NCI-H2227 (cell line): Measurements from ENCODE around the gene ERC2.
A peak's percentile ranks its signal among the peaks of the same experiment; 100 is the strongest.

Source experiments
- DNase-seq: peaks from one replicate; lab custom pipeline; 2025; ENCODE audit not compliant: unreplicated experiment; lab: John Stamatoyannopoulos, UW

Gene ERC2

GRCh38 chr3:55897573-55898224 lies 570.6 kb downstream of the ERC2 start:
- peak; percentile 45 for DNase-seq

DNA sequence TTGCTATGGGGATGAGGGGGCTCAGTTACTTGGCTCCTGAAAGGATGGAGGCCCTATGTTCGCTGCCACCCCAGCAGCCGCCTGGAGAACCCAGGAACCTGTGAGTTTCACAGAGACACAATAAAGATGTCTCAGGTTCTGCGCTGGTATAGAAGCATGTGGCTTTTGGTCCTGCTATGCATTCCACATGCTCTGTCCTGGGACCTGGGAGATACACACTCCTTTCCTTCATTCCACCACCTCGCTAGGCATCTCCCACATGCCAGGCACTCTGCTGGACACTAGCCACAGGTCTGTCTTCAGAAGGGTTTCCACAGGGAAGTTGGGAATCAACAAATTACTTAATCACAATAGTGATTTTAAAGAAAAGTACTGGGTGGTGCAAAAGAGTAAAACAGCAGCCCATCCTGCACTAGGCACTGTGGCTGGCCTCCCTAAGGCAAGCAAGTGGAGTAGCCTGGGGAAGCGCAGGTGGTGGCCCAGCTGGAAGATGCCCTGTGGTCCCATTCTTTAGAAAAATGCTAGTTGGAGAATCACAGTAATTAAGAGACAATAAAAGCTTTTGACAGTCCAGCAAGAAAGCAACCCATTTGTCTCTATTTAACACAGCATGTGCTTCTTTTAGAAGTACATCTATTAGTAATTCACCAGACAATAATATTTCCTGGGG lies 572.2 kb downstream of the ERC2 start:
- DNase-seq, result peak; percentile 84

GRCh38 chr3:55894605-55895004 lies 573.7 kb downstream of the ERC2 start:
- no peak for DNase-seq

GRCh38 chr3:55893045-55893664 lies 575.1 kb downstream of the ERC2 start:
- DNase-seq, result no peak

DNA sequence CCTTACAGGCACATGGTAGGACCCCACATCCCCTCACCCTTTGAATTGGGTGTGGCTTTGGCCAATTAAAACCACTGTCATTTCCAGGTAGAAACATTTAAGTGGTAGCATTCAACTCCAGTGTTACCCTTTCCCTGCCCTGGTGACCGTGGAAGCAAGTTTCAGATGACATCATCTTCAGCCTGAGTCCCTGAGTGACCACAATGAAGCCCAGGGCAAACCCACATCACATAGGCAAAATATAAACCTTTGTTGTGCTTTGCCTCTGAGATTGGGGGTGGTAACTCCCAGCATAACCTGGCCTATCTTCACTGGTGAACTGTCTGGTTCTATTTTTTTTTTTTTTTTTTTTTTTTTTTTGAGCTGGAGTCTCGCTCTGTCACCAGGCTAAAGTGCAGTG lies 577.2 kb downstream of the ERC2 start:
- no peak for DNase-seq

DNA sequence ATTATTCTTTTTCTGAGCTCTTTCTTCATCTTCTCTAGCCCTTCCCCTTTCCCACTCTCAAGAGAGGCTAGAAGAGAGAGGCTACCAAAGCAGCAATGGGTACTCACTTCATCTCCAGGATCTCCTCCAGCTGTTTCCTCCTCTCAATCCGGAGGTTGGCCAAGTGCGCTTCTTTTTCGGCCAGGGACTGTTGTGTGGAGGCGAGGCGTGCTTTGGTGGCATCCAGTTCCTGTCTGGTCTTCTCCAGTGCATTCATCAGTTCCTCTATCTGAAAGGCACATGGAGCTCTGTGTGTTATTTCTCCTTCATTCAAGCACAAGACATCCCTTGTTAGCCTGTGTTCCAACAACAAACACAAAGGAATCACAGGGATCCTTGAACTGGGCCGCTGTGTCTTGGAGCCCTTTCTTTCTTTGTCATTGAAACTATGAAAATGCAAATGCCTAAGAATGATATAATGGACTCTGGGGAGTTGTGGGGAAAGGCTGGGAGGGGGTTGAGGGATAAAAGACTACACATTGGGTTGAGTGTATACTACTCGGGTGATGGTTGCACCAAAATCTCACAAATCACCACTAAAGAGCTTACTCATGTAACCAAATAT lies 579.9 kb downstream of the ERC2 start:
- no peak for DNase-seq

DNA sequence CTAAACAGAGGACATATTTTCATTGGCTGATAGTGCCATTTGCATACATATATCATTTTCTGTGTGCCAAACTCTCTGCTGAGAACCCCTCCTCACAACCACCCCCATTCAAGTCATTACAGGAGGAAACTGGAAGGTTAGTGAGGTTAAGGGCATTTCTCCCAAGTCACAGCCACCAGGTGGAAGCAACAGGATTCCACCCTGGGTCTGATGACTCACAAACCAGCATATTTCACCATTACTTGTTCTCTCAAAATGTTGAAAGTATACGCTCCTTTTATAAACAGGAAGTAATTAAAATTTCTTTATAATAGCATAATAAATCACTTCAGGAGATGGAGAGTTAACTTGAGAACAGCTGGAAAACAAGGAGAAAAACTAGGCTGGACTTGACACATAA lies 582.5 kb downstream of the ERC2 start:
- DNase-seq, result no peak

DNA sequence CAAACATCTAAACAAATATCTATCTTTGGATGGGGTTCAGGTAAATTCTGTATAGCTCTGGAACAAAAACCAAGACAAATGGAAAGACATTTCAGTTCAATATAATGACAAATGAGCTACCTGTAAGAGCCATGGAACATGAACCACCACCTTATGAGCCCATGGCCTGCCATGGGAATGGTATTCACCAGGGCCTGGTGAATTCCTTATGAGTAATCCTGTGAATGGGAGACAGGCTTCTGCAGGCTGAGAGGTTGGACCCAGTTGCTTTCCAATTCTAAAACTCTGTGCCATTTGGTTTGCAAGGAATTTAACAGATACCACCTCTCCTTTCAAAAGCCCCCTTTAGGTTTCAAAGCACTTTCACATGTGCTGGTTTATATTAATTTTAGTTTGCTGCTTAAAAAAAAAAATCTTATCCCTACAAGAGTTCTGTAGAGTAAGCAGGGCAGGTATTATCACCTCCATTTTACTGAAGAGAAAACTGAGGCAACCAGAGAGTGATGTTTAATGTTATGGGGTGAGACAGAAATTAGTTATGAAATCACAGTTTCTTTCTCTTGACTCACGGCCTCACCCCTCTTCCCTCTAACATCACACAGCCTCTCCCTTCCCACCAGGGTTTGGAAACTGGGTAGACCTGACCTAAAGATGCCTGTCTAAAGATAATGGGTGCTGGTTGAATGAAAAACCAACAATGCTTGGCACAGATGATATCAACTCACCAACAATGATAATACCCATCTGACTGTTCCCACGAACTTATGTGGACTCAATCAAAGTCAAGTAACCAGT lies 583.6 kb downstream of the ERC2 start:
- DNase-seq, result no peak

DNA sequence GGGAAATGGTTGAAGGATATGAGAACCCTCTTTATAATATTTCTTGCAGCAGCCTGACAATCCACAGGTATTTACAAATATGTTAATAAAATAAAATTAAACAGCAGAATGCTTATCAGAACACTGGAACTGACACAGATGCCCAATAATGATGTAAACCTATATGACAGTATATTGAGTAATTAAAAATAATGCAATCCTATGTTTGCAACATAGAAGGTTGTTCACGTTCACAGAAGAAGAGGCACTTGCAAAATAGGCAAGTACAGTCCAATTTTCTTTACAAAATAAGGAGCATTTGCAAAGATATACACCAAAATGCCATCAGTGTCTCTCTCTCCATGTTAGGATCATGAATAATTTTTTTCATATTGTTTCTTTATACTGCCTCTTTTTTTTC lies 584.2 kb downstream of the ERC2 start:
- DNase-seq, result no peak

DNA sequence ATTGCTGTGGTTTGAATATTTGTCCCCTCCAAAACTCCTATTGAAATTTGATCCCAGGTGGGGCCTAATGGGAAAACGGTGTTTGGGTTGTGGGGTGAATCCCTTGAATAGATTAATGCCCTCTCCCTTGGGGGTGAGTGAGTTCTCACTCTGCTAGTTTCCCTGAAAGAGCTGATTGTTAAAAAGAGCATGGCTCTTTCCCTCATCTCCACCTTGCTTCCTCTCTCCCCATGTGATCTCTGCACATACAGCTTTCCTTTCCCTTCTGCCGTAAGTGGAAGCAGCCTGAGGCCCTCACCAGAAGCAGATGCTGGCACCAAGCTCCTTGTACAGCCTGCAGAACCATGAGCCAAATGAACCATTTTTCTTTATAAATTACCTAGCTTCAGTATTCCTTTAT lies 586.3 kb downstream of the ERC2 start:
- DNase-seq, result no peak

GRCh38 chr3:55880357-55880756 lies 587.9 kb downstream of the ERC2 start:
- DNase-seq, result no peak

DNA sequence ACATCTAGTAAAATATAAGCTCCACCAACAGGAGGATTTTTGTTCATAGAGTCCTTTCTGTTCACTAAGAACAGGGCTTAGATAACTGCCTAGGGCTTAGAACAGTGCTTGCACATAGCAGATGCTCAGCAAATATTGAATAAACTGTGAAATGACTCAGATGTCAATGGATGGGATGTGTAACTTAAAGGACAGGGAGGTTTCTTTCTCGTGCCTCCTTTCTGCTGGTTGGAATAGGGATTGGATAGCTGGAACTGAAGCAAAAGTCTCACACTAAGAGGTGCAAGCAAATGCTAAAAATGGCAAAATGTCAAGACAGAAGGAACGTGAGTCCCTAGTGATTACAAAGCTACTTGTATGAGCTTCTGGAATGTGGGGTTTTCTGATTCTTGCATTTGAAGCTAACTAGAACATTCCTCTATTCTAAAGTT lies 588.4 kb downstream of the ERC2 start:
- DNase-seq, result no peak

- DNase-seq, result no peak
Measured at GRCh38 chr3:55877703-55878102, 590.6 kb downstream of the ERC2 start.

DNA sequence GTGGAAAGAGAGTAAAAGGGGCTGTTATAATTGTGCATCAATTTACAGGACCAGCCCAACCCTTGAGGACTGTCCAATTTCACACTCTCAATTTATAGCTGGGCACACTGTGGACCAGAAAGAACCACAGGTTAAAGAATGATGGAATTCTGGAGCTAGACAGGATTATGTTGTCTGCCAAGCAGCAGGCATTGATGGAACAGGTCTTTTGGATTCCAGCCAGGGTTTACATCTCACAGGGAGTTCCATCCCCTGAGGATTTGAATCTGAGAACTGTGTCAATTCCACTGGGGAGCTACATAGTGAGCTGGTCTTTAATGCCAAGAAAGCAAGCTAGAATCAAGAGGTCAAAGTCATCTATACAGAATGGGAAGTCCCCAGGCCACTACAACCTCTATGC lies 591.7 kb downstream of the ERC2 start:
- DNase-seq, result no peak

- no peak for DNase-seq
Measured at GRCh38 chr3:55875113-55875512, 593.2 kb downstream of the ERC2 start.

- no peak for DNase-seq
Measured at GRCh38 chr3:55873523-55874254, 594.6 kb downstream of the ERC2 start.

- peak; percentile 74 for DNase-seq
Measured at GRCh38 chr3:55870594-55870993, 597.7 kb downstream of the ERC2 start.

GRCh38 chr3:55868347-55868746 lies 599.9 kb downstream of the ERC2 start:
- DNase-seq, result no peak

GRCh38 chr3:55863028-55863427 lies 605.2 kb downstream of the ERC2 start:
- peak; percentile 3 for DNase-seq

DNA sequence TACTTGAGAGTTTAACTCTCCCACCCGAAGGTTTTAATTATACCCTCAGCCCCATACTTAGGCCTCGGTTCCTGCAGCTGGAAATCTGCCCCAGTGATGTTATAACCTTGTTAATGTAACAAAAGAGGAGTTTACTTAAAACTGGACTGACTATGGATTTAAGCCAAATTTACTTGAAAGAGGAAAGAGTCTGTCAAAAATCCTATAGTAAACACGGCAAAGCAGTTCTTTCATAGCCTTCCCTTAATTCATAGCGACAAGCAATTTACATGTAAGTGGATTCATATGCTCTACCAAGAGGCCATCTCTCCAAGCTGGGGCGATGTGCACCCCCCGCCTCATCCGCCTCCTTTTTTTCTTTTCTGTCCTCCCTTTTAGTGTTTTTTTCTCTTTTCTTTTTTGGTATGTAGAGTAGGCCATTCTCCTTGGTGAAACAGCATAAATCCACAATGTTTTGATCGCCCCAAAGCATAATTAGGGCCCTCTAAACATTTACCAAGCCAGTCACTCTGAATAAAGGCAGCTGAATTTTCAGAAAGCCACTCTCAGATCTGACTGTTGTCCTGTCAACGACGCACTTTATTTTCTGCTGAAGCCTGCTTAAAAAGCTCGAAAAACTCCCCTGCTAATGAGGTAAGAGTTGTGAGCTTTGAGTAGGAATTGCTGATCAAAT lies 608.1 kb downstream of the ERC2 start:
- peak; percentile 59 for DNase-seq
